HPDE6-E6E7 (cell line): ENCODE results near the gene SMAP1.

Source experiments
- DNase-seq: peaks from one replicate; pipeline ENCODE4 v3.0.0; 2011; ENCODE audit warnings: missing footprints; ENCODE audit errors: extremely low spot score

The SMAP1 gene

DNA sequence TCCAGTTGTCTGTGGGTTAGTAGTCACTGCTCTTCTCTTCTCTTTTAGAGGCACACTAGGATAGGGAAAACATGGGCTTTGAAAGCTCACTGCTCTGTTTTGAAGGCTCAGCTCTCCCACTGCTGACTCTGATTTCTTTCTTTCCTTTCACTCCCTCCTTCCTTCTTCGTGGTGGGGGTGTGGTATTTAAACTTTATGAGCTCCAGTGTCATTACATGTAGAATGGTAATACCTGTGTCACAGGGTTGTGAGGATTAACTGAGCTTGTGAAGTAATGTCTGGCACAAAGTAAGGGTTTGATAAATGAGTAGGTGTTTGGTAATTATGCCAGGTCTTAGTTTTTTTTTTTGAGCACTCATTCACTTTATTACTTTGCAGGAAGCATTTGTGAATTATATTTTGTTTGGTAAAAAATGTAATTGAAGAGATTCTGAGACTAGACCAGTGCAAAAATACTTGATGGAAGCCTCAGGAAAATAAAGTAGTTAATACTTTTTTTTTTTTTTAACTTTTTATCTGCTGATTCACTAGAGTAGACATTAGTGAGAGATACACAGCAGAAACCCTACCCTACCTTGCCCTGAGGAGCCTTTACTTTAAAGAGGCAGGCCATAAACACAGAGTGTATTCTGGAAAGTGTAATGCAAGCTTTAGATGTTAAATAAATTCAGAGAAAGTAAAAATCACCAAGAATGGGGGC lies 17.3 kb downstream of the SMAP1 start:
- DNase-seq, result no peak

DNA sequence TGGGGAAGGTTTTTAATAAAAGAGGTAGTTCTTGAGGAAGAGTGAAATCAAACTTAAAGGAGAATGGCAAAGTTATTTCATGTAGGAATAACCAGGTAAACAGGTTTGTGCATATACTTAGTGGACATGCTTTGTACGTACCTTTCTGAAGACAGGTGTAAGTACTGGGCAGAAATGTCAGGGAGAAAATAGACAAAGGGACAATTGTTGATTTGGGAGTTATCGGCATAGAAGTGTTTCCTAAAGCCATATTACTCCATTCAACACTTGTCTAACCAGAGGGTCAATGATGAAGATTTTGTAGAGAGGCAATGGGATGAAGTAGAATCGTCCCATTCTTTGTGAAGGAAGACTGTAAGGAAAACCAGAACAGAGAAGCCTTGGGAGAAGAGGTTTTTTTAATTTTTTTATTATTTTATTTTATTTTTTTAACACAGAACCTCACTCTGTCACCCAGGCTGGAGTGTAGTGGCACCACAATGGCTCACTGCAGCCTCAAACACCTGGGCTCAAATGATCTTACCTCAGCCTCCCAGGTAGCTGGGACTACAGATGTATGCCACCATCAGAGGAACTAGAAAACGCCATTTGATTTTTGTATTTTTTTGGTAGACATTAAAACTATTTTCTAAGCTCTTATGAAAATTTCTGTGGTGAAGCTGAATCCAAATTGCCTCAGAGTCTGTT lies 18.0 kb downstream of the SMAP1 start:
- no peak for DNase-seq

DNA sequence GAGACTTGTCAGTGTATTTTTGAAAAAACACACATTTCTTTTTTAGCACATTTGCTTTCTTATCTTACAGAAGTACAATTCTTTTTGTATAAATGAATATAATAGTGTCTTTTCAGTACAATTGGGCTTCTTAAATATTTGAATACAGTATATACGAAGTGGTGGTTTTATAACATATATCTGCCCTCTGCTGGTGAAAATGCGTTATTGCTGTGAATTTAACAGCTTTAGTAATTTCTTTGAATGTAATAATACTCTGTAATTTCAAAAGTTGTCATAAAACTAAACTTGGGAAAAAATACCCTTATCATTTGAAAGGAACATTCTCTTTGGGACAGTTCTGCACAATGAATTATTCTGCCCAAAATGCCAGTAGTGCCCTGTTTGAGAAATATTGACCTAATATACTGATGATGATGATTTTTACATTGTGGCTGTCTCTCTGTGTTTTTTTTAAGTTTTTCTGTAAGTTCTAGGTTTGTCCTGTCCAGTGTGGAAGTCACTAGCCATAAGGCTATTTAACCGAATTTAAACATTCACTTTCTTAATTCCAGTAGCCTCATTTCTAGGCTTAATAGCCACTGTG lies 19.0 kb downstream of the SMAP1 start:
- DNase-seq, result no peak

DNA sequence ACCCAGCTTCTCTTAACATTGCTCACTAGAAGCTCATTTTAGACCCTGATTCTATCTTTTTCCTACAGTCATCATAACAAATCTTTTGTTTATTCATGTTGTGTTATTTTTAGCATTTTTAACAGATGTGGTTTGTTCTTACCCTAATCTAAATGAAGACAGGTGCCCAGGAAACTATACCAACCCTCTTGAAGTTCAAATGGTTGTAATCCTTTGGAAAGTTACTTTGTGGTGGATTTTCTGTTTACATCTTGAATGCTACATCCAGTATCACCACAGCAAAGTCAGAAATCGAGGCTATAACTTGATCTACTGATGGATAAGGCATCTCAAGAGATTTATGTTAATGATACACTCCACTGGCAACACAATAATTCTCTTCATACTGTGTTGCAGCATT lies 26.2 kb downstream of the SMAP1 start:
- DNase-seq, result no peak

DNA sequence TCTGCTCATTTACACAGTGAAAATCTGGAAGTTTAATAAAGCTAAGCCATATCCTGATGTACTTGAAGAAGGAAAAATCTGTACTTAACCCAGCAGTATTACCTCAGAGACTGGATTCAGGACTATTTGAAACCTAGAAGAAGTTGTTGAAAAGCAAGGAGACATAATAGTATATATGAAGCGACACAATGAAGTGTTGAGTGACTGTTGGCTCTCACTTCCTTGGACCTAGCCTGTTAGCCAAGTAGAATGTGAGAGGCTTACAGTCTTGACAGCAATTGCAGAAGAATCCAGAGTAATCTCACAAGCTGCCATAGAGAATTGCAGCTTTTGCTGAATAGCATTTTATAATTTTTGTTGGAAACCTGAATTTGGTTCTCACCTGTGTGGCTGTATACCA lies 26.7 kb downstream of the SMAP1 start:
- no peak for DNase-seq

DNA sequence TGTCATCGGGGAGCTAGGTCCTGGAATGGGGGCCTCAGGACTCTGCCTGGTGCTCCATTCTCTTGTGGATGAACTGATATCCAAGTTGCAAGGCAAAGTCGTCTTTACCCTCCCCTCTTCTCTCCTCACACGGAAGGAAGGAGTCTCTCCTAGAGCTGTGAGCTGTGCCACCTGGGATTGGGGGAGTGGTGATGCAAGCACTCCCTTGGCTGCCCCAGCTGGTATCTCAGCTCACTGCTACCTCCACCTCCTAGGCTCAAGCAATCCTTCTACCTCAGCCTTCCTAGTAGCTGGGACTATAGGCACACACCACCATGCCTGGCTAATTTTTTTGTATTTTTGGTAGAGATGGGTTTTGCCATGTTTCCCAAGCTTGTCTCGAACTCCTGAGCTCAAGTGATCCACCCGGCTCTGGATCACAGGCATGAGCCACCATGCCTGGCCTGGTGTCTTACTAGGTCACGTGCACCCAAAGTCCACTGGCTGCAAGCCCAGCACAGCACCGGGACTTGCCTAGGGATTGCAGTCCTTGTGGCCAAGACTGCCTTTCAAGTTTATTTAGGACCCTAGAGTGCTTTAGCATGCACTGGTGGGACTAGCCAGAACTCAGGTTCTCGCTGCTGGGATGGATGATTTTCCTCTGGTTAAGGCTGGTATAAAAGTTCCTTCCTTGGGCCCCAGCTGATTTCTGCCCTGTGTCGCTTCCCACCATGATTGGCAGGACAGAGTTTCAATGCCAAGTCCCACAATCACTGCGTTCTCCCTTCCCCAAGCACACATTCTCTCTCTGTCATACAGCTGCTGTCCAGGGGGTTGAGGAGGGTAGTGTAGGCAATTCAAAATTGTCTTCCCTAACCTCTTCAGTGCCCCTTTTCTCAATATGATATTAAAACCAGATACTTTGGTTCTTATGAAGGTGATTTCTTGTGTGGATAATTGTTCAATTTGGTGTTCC lies 33.5 kb downstream of the SMAP1 start:
- DNase-seq, result no peak

DNA sequence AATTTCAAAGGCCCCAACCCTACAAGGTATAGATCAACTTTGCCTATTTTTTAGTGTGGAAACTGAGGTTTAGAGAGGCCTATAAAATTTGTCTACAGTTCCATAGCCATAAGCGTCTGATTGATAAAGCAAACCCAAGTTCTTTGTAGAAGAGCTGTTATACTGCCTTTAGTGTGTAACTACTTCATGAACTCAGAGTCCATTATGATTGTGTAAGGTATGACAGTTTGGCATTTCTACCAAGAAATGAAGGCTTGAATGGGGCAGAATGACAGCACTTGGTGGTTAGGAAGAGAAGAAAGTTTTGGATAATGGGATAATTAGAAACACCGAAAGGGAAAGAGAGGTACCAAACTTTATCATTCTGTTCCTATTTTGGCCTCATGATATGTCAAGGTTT lies 38.1 kb downstream of the SMAP1 start:
- no peak for DNase-seq

DNA sequence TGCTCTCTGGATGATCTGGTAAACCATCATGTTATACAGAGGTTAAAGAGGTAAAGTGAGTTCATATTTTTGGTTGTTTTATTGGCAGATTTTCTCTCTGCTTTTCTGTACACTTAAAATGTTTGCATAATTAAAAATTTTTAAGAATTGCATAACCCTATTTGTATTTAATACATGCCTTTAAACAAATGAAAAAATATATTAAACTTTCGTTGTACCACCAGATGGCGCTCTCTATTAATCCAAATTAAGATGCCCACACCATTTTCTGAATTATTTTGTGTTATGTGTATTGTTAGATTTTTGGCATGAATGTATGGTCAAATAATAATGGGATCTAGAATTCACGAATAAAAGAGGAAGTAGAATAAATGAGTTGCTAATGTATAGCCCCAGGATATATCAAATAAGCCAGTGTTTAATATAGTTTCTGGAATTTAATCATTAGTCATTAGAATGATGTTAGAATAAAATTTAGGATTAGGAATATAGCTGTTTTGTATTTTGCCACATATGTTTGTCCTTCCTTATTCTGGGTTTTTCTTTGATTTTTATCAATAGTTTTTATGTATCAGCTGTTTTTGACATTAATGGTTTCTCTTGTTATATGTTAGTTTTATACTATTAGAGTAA lies 38.9 kb downstream of the SMAP1 start:
- DNase-seq, result no peak

DNA sequence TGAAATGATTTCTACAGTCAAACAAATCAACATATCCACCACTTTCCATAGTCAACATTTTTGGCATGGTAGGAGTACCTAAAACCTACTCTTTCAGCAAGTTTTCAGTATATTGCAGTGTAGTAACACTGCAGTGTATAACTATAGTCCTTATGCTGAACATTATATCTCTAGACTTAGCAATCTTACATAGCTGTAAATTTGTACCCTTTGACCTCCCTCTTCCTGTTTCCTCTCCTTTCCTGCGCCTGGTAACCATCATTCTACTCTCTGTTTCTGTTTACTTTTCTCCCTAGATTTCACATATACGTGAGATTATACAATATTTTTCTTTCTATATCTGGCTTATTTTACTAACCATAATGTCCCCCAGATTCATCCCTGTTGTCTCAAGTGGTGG lies 40.2 kb downstream of the SMAP1 start:
- no peak for DNase-seq

DNA sequence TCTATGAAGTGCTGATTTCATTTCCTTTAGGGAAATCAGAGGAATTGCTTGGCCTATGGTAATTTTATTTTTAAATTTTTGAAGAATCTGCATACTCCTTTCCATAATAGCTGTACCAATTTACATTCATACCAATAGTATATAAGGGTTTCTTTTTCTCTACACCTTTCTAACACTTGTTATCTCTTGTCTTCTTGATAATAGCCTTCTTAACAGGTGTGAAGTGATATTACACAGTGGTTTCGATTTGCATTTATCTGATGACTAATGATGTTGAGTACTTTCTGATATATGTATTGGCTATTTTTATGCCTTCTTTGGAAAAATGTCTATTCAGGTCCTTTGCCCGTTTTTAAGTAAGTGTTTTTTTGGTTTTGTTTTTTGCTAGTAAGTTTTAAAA lies 40.8 kb downstream of the SMAP1 start:
- no peak for DNase-seq

DNA sequence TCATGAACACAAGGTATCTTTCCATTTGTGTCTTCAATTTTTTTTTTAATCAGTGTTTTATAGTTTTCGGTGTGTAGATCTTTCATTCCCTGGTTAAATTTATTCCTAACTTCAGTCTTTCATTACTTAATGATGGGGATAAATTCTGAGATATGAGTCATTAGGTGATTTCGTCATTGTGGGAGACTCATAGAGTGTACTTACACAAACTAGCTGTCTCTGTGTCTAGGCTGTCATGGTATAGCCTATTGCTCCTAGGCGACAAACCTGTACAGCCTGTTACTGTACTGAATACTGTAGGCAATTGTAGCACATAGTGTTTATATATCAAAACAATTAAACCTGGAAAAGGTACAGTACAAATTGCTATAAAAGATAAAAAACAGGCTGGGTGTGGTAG lies 42.1 kb downstream of the SMAP1 start:
- peak; percentile 13 for DNase-seq

DNA sequence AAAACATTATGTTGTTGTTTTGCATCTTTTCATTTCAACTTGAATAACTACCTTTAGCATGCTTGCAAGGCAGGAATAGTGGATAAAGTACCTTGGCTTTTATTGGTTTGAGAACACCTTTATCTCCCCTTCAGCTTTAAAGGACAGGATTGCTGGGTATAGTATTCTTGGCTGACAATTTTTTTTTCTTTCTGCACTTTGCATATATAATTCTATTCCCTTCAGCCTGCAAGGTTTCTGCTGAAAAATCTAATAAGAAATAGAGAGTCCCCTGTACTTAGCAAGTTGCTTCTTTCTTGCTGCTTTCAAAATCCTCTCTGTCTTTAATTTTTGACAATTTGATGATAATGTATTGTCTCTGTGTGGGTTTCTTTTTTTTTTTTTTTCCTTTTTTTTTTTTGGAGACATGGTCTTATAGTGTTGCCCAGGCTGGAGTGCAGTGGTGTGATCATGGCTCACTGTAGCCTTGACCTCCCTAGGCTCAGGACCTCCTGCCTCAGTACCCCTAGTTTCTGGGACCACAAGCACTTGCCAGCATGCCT lies 47.1 kb downstream of the SMAP1 start:
- no peak for DNase-seq

DNA sequence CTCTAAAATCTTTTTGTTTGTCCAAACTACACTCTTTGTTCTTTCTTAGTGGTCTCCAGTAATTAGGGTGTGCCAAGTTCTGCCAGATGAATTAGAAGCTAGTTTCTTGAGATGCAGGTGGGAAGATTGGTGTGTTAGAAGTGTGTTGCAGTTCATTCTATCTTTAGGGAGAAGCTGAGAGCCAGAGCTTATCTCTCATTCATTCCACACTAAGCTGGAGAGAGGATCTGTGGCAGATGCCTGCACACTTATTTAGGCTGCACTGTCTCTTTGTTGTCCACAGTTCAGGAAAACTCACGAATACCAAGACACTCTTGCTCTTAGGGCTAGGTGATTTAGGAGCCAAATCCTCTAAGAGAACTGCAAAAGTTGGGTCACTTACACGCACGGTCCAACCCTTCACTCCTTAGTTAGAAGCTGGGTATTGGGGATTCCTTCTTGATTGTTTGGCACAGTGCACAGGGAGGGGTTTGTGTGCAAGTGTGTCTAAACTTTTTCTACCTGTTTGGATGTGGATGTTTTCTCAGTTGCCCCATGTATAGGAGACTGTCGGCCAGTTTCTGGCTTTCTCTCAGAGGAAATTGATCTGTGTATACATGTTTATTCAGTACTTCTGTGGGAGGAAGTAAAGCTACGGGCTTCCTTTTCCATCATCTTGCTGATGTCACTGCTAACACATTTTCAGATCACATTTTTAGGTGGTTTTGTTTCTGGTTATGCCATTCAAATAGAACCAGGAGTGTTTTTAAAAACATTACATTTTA lies 49.5 kb downstream of the SMAP1 start:
- no peak for DNase-seq

DNA sequence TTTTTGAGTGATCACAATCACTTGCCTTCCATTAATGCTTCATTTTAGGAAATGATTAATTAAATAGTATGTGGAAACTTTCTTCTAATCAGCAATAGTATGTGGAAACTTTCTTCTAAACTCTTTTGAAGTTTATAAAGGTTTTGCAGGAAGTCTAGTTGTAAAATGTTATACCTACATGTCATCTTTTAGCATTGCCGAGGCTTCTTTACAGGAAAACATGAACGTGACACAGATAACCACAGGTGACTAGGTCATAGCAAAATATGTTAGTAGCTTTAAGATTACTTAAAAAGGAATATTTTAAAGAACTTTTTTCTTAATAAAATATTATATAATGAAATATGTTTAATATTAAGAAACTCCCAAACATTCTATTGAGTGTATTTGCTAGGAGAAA lies 56.8 kb downstream of the SMAP1 start:
- DNase-seq, result no peak

DNA sequence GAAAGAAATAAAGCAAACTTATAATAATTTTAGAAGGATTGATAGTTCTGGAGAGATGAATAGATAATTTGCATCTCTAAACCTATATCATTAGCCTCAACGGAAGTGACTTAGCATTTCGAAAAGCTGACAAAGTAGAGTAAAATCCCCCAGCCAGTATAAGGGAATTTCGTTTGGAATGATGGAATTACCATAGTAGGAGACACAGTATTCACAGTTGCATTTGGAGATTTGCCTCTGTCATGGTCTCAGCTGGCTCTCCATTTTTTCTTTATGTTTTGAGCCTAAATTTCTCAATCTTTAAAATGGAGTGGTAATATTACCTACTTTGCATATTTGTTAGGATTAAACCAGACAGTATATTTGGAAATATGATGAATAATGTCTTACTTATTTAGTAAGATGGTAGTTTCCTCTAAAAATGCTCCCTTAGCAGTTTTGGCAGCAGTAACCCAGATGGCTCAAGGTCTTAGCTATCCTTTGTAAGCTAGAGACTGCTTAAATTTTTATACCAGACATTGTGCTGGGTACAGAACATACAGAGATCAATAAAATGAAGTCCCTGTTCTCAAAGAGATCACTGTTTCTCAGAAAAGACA lies 58.2 kb downstream of the SMAP1 start:
- no peak for DNase-seq

DNA sequence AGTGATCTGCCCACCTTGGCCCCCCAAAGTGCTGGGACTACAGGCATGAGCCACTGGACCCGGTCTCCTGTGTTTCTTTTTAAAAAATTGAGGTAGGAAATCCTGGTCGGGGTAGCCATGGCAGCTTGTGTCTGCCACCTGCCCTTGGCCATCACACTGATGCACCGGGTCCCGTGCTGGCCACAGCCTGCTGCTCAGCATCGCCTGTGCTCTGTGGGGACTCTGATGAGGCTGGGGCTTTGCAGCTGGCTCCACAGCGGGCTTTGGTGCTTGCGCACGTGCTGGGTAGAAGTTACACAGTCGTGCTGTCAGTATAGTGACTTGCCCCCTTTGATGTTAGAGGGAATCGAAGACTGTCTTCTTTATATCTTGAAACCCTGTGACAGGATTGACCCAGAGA lies 66.7 kb downstream of the SMAP1 start:
- no peak for DNase-seq

DNA sequence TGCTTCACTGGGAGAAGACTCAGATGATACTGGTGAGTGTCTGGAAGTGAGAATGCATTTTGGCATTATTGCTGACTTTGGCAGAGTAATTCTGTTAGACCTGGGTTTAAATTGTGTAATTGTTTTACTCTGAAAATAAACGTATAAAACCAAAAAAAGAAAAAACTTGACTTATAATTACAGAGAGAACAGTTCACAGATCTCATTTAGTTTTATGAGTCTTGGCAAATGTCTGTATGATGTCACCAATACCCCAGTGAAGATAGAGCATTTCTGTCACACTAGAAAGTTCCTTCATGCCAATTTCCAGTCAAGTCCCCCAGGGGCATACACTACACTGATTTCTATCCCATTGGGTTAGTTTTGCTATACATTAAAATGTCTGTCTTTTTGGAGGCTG lies 67.3 kb downstream of the SMAP1 start:
- no peak for DNase-seq

DNA sequence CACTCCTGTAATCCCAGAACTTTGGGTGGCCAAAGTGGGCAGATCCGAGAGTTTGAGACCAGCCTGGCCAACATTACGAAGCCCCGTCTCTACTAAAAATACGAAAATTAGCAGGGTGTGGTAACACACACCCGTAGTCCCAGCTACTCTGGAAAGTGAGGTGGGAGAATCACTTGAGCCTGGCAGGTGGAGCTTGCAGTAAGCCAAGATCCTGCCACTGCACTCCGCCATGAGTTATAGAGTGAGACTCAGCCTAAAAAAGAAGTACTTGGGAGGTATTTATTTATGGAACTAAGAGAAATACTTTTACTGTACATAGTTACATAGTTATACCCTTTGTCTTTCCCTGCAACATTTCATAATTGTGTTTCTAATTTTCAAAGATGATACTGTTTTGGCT lies 67.8 kb downstream of the SMAP1 start:
- no peak for DNase-seq

DNA sequence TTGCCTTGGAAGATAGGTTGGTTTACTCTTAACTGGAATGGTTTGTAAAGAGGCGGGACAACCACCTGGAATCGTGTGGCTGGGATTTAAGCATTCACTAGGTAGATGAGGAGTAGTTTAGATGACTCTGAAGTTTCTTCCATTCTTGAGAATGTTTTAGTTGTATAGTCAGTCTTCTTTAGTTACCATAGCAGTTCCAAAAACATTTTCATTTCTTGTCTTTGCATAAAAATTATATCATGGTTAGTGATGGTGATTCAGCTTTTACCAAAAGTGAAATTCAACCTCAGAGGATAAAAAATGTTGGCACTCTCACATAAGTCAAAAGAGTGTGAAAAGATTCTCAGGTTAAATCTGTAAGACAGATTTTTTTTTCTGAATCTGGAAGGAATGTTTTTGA lies 70.3 kb downstream of the SMAP1 start:
- no peak for DNase-seq

DNA sequence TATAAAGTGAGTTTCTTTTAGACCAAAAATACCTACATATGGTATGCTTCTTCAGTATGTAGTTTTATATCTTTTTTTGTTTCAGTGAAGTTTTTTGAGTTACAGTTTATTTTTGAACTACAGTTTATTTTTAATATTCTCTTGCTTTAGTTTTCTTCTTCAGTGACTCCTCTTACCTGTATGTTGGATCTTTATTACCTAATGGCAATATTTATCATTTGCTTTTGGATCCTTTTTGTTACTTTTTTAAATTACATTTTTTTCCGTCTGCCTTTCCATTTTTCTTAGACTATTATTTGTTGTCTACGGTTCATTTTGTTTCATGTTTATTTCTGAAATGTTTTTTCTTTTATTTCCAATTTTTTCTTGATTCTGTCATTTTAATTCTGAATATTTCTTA lies 71.9 kb downstream of the SMAP1 start:
- no peak for DNase-seq
